Non-pigmented ciliary epithelial cell (primary cell): ENCODE measurements around the gene FAM107B.
"Not testable (repeated sequence)": the region's sequence is repeated elsewhere in the genome, so short reads cannot be mapped to it uniquely, and the experiment has no call there.

Source experiments
- DNase-seq: peaks from one replicate; pipeline ENCODE4 v3.0.0-alpha.2; 2010; ENCODE audit warnings: low read depth

Gene FAM107B

GRCh38 chr10:14736043-14736442, 38.7 kb downstream of the FAM107B start:
- no peak for DNase-seq

GRCh38 chr10:14731875-14732512, 42.7 kb downstream of the FAM107B start:
- DNase-seq = no peak

GRCh38 chr10:14728346-14728745, 46.4 kb downstream of the FAM107B start:
- no peak for DNase-seq

- DNase-seq = no peak
These were observed 46.8 kb downstream of the FAM107B start for GRCh38 chr10:14727924-14728323.

- no peak for DNase-seq
These were observed 47.2 kb downstream of the FAM107B start for GRCh38 chr10:14727465-14727864.

GRCh38 chr10:14724931-14725330, 49.8 kb downstream of the FAM107B start:
- no peak for DNase-seq

- DNase-seq = no peak
These were observed 51.5 kb downstream of the FAM107B start for GRCh38 chr10:14723052-14723689.

- no peak for DNase-seq
These were observed 57.1 kb downstream of the FAM107B start for GRCh38 chr10:14717552-14717951.

- peak; percentile 66 for DNase-seq
These were observed 61.7 kb downstream of the FAM107B start for GRCh38 chr10:14712991-14713424.

- DNase-seq = not testable (repeated sequence)
These were observed 65.4 kb downstream of the FAM107B start for GRCh38 chr10:14709344-14709743.

GRCh38 chr10:14707481-14707880, 67.2 kb downstream of the FAM107B start:
- no peak for DNase-seq

GRCh38 chr10:14705548-14706230, 69.0 kb downstream of the FAM107B start:
- no peak for DNase-seq

GRCh38 chr10:14703631-14704001, 71.1 kb downstream of the FAM107B start:
- no peak for DNase-seq

GRCh38 chr10:14701466-14701865, 73.2 kb downstream of the FAM107B start:
- DNase-seq = no peak

GRCh38 chr10:14700546-14700945, 74.2 kb downstream of the FAM107B start:
- no peak for DNase-seq

- no peak for DNase-seq
These were observed 75.2 kb downstream of the FAM107B start for GRCh38 chr10:14699482-14699881.

- DNase-seq = no peak
These were observed 75.9 kb downstream of the FAM107B start for GRCh38 chr10:14698829-14699170.

GRCh38 chr10:14698111-14698828, 76.4 kb downstream of the FAM107B start:
- no peak for DNase-seq

GRCh38 chr10:14697281-14697680, 77.4 kb downstream of the FAM107B start:
- no peak for DNase-seq

GRCh38 chr10:14696821-14697220, 77.9 kb downstream of the FAM107B start:
- no peak for DNase-seq

- DNase-seq = no peak
These were observed 78.7 kb downstream of the FAM107B start for GRCh38 chr10:14695847-14696480.

GRCh38 chr10:14693891-14694290, 80.8 kb downstream of the FAM107B start:
- DNase-seq = no peak
